HCT116 (cell line): ENCODE data around the gene RAPGEFL1. TPM values are rescaled to one million over a fixed set of nuclear protein-coding genes. Genes with fewer than 3 reads are reported as not detected.

Experiments used
- ATAC-seq: fragments of 200-7000 bp; cut with Tn5 transposase; 2 replicates; pipeline ENCODE4 v1.9.1; 2020; ENCODE audit warnings: mild to moderate bottlenecking, moderate library complexity
- Bru-seq: library from RNA; stranded (reverse); fragments of 400-500 nt; gene quantifications from one replicate; lab custom pipeline; 2021; lab: Mats Ljungman, UMichigan
- BruChase-seq, 2 experiments: library from RNA; stranded (reverse); fragments of 400-500 nt; gene quantifications; one replicate each; lab custom pipeline; 2021; lab: Mats Ljungman, UMichigan
- BruUV-seq: library from RNA; stranded (reverse); fragments of 400-500 nt; replicated peaks from 2 replicates; lab custom pipeline; 2021; lab: Mats Ljungman, UMichigan
- CTCF ChIA-PET: fragments of 300-600 bp; sonication (Branson Sonifier 250); formaldehyde crosslinking; loops from one replicate; lab custom pipeline; 2021; ENCODE audit warnings: antibody characterized with exemption; lab: Charles Lee
- POLR2A ChIA-PET: fragments of 300-600, 350-600 bp; sonication (Branson Sonifier 250); formaldehyde crosslinking; loops from one replicate; lab custom pipeline; 2021; ENCODE audit warnings: antibody characterized with exemption; lab: Charles Lee
- RAD21 ChIA-PET, 2 experiments: fragments of 300-600 bp; sonication (Branson Sonifier 250); formaldehyde crosslinking; loops; one replicate each; lab custom pipeline; 2023; ENCODE audit warnings: low total read pairs in 2 of 2; ENCODE audit not compliant: uncharacterized antibody in 2 of 2, unreplicated experiment in 2 of 2, low non-redundant PET in 1 of 2; lab: Charles Lee
- DNase-seq: peaks from one replicate; pipeline ENCODE4 v3.0.0-alpha.2; 2010; ENCODE audit warnings: low read depth, low spot score
- H2AFZ ChIP-seq: fragments of 200-600 bp; shearing (Covaris generic), sonication (generic); 2 replicates; pipeline ENCODE4 v1.6.1; 2017; ENCODE audit warnings: low read depth, mixed run types, mixed read lengths, antibody characterized with exemption, low read length; ENCODE audit not compliant: poor library complexity, severe bottlenecking
- H3K27ac ChIP-seq: 2 replicates; pipeline ENCODE4 v1.5.1; 2012; ENCODE audit warnings: low read depth, low read length
- H3K27me3 ChIP-seq: fragments of 200-600 bp; sonication (generic); 2 replicates; pipeline ENCODE4 v1.6.1; 2016; ENCODE audit warnings: mixed run types, low read length, mixed read lengths; ENCODE audit not compliant: insufficient read depth
- H3K36me3 ChIP-seq, 2 experiments: fragments of 200-500 bp in 1 of 2; fragments of 200-600 bp in 1 of 2; sonication (Bioruptor generic) in 1 of 2; sonication (generic) in 1 of 2; 2 replicates each; pipeline versions ENCODE4 v1.5.1 to v1.6.1; 2014 to 2016; ENCODE audit warnings: low read length in 2 of 2, inconsistent platforms in 1 of 2, mixed read lengths in 1 of 2, mixed run types in 1 of 2; ENCODE audit not compliant: insufficient read depth in 2 of 2, control insufficient read depth in 1 of 2
- H3K4me1 ChIP-seq, 2 experiments: fragments of 200-600 bp in 1 of 2; sonication (generic) in 1 of 2; 2 replicates each; pipeline versions ENCODE4 v1.5.1 to v1.6.1; 2012 to 2017; ENCODE audit warnings: low read length in 2 of 2, inconsistent platforms in 1 of 2, mild to moderate bottlenecking in 1 of 2, mixed read lengths in 1 of 2, mixed run types in 1 of 2, moderate library complexity in 1 of 2; ENCODE audit not compliant: insufficient read depth in 2 of 2, control insufficient read depth in 1 of 2
- H3K4me2 ChIP-seq: fragments of 200-600 bp; sonication (generic); 2 replicates; pipeline ENCODE4 v1.6.1; 2017; ENCODE audit warnings: mixed run types, low read length, mixed read lengths
- H3K4me3 ChIP-seq, 2 experiments: fragments of 200-600 bp in 1 of 2; sonication (generic) in 1 of 2; replicated peaks in 1 of 2; 2 replicates each; pipeline ENCODE4 v1.5.1; 2011 to 2016; ENCODE audit warnings: low read length in 2 of 2, control low read depth in 1 of 2, low read depth in 1 of 2, mild to moderate bottlenecking in 1 of 2, mixed read lengths in 1 of 2, mixed run types in 1 of 2
- H3K79me2 ChIP-seq: fragments of 200-600 bp; sonication (generic); 2 replicates; pipeline ENCODE4 v1.6.1; 2017; ENCODE audit warnings: mild to moderate bottlenecking, mixed run types, low read length, moderate library complexity, mixed read lengths; ENCODE audit not compliant: insufficient read depth
- H3K9ac ChIP-seq: fragments of 200-600 bp; sonication (generic); 2 replicates; pipeline ENCODE4 v1.6.1; 2016; ENCODE audit warnings: low read length, mixed read lengths
- H3K9me2 ChIP-seq: fragments of 200-600 bp; sonication (generic), shearing (Covaris generic); 2 replicates; pipeline ENCODE4 v1.6.1; 2017; ENCODE audit warnings: mixed run types, mild to moderate bottlenecking, moderate library complexity; ENCODE audit not compliant: insufficient read depth
- H3K9me3 ChIP-seq, 2 experiments: fragments of 200-500 bp in 1 of 2; fragments of 200-600 bp in 1 of 2; sonication (Bioruptor generic) in 1 of 2; sonication (generic) in 1 of 2; 2 replicates each; pipeline ENCODE4 v1.6.1; 2014 to 2017; ENCODE audit warnings: low read length in 2 of 2, mixed read lengths in 2 of 2, inconsistent platforms in 1 of 2, low read depth in 1 of 2, mild to moderate bottlenecking in 1 of 2, mixed run types in 1 of 2, moderate library complexity in 1 of 2; ENCODE audit not compliant: control insufficient read depth in 1 of 2, insufficient read depth in 1 of 2
- H4K20me1 ChIP-seq: fragments of 200-600 bp; sonication (generic), shearing (Covaris generic); 2 replicates; pipeline ENCODE4 v1.6.1; 2017; ENCODE audit warnings: mixed run types, mild to moderate bottlenecking, moderate library complexity; ENCODE audit not compliant: insufficient read depth
- CEBPB ChIP-seq: IDR thresholded peaks from 2 replicates; pipeline ENCODE4 v1.6.1; 2012; ENCODE audit warnings: low read depth
- EGR1 ChIP-seq: IDR thresholded peaks from 2 replicates; pipeline ENCODE4 v1.6.1; 2012; ENCODE audit warnings: low read depth
- POLR2A ChIP-seq: IDR thresholded peaks from 2 replicates; pipeline ENCODE4 v1.7.0; 2011; ENCODE audit warnings: borderline replicate concordance; ENCODE audit not compliant: insufficient read depth, insufficient read length; ENCODE audit errors: extremely low read depth
- YY1 ChIP-seq: IDR thresholded peaks from 2 replicates; pipeline ENCODE4 v1.6.1; 2011; ENCODE audit warnings: low read length, low read depth, moderate library complexity, mild to moderate bottlenecking; ENCODE audit not compliant: insufficient replicate concordance; ENCODE audit errors: extremely low read depth
- ZNF274 ChIP-seq: fragments of 200-500 bp; sonication (Bioruptor generic); IDR thresholded peaks from 2 replicates; pipeline ENCODE4 v1.6.1; 2014; ENCODE audit warnings: mild to moderate bottlenecking, low read depth, low read length, inconsistent platforms
- intact Hi-C: fragments of 100-400 bp; cut with micrococcal nuclease; formaldehyde crosslinking; loops from 2 replicates; pipeline ENCODE4 v1.10.0; 2022
- long read RNA-seq: library from polyadenylated mRNA; unstranded; transcript quantifications from one replicate; pipeline ENCODE4 v2.0.0, GENCODE V29; 2021; ENCODE audit not compliant: unreplicated experiment
- polyA plus RNA-seq: library from polyadenylated mRNA; unstranded; fragments of >200 nt; gene quantifications from 2 replicates; pipeline ENCODE4 v1.2.1, GENCODE V29; 2012; ENCODE audit warnings: missing spikeins
- total RNA-seq: library from RNA; stranded (reverse); gene quantifications from one replicate; pipeline ENCODE4 v1.2.1, GENCODE V29; 2021; ENCODE audit not compliant: unreplicated experiment
- TF ChIP-seq, protein P1 (sequence below): IDR thresholded peaks from 2 replicates; pipeline ENCODE4 v1.6.1; 2012
- TF ChIP-seq, protein P2 (sequence below): IDR thresholded peaks from 2 replicates; pipeline ENCODE4 v1.6.1; 2011; ENCODE audit warnings: mild to moderate bottlenecking, low read length, moderate library complexity; ENCODE audit not compliant: insufficient replicate concordance; ENCODE audit errors: extremely low read depth
- TF ChIP-seq, protein P3 (sequence below): IDR thresholded peaks from 2 replicates; pipeline ENCODE4 v1.6.1; 2012

Gene RAPGEFL1, protein sequence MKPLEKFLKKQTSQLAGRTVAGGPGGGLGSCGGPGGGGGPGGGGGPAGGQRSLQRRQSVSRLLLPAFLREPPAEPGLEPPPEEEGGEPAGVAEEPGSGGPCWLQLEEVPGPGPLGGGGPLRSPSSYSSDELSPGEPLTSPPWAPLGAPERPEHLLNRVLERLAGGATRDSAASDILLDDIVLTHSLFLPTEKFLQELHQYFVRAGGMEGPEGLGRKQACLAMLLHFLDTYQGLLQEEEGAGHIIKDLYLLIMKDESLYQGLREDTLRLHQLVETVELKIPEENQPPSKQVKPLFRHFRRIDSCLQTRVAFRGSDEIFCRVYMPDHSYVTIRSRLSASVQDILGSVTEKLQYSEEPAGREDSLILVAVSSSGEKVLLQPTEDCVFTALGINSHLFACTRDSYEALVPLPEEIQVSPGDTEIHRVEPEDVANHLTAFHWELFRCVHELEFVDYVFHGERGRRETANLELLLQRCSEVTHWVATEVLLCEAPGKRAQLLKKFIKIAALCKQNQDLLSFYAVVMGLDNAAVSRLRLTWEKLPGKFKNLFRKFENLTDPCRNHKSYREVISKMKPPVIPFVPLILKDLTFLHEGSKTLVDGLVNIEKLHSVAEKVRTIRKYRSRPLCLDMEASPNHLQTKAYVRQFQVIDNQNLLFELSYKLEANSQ
- 9.7 TPM for total RNA-seq
- polyA plus RNA-seq, result 4.9 and 6.1 TPM in 2 replicates
- Bru-seq, nascent RNA, result percentile 54 among the genes with signal in this experiment
- percentile 69 among the genes with signal in this experiment for BruChase-seq, experiment 1, labeled RNA remaining after a 6-hour chase
- BruChase-seq, experiment 2, labeled RNA remaining after a 2-hour chase, result percentile 65 among the genes with signal in this experiment
- long read RNA-seq, full-length matches to known transcripts, result 3 of 7 reads
- long read RNA-seq, partial matches to known transcripts, result 2 of 7 reads
- long read RNA-seq, other reads (novel, unspliced or antisense), result 2 of 7 reads

DNA sequence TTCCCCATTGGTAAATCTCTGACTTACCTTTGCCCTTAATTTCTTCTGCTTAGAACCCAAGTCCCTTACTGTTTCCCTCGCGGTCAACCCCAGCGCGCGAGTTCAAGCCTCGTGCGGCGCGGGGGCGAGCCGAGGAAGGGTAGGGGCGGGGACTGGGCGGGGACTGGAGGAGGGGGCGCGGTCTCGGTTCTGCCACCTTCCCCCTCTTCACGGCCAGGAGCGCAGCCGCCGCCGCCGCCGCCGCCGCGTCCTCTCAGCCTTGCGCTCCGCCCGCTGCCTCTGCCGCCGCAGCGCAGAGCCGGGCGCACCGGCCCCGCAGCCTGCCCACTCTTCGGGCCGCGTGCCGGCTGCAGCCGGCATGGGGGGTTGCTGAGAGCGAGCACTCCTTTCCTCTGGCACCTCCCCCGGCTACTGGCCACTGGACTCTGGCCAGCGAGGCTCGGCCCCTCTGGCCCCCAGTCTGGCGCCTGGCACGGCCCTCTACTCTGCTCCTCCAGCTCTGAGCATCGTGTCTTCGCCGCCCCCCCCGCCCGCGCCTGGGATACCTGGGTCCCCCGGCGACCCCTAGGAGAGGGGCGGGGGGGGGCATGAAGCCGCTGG, at the start of gene RAPGEFL1:
TSS of gene RAPGEFL1 (plus strand) at position 196 of the 600 bp plus-strand sequence. CDS start at position 588, 392 bp downstream.
- peak within 1 kb of the TSS; percentile 35 for H3K9ac ChIP-seq
- H2AFZ ChIP-seq, result no peak within 1 kb of the TSS
- H3K9me2 ChIP-seq, result no peaks in the 10 kb centered on the region
- H3K79me2 ChIP-seq, result no peaks in the 10 kb centered on the region
- RAD21 ChIA-PET, result no interaction called here
- ATAC-seq (peak; percentile 63), DNase-seq (no peak)
- H3K4me2 ChIP-seq, result peak within 1 kb of the TSS; percentile 67
- no TSS peak for BruUV-seq
- peak within 1 kb of the TSS in 1 of 2 experiments; percentile 43; a peak in 2 of 4 replicates for H3K4me3 ChIP-seq
- peaks cover 49 to 60% of the 10 kb centered on the region in 2 experiments for H3K4me1 ChIP-seq
- peaks cover 0 to 10% of the 10 kb centered on the region in 2 experiments; a peak in 1 of 4 replicates for H3K36me3 ChIP-seq
- TF ChIP-seq EGR1 (peak; percentile 82), ZNF274 (no peak), POLR2A (no peak), YY1 (no peak), CEBPB (no peak)
- TF ChIP-seq, protein P1, sequence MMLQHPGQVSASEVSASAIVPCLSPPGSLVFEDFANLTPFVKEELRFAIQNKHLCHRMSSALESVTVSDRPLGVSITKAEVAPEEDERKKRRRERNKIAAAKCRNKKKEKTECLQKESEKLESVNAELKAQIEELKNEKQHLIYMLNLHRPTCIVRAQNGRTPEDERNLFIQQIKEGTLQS, result no peak
- TF ChIP-seq, protein P2, sequence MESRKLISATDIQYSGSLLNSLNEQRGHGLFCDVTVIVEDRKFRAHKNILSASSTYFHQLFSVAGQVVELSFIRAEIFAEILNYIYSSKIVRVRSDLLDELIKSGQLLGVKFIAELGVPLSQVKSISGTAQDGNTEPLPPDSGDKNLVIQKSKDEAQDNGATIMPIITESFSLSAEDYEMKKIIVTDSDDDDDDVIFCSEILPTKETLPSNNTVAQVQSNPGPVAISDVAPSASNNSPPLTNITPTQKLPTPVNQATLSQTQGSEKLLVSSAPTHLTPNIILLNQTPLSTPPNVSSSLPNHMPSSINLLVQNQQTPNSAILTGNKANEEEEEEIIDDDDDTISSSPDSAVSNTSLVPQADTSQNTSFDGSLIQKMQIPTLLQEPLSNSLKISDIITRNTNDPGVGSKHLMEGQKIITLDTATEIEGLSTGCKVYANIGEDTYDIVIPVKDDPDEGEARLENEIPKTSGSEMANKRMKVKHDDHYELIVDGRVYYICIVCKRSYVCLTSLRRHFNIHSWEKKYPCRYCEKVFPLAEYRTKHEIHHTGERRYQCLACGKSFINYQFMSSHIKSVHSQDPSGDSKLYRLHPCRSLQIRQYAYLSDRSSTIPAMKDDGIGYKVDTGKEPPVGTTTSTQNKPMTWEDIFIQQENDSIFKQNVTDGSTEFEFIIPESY, result no peak
- TF ChIP-seq, protein P3, sequence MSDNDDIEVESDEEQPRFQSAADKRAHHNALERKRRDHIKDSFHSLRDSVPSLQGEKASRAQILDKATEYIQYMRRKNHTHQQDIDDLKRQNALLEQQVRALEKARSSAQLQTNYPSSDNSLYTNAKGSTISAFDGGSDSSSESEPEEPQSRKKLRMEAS, result peak; percentile 86
- TF ChIP-seq, all 23 proteins: peak for 2
- Histone ChIP-seq H3K9me3 (no peaks in the 10 kb centered on the region), H4K20me1 (no peaks in the 10 kb centered on the region), H3K27ac (peak within 1 kb of the TSS; percentile 86), H3K27me3 (no peaks in the 10 kb centered on the region)
- POLR2A ChIA-PET, result no interaction called here
- intact Hi-C loops, result no loop called here
- CTCF ChIA-PET, result no interaction called here
